ENCODE results near the gene RPL36AL. TPM values are rescaled to one million over a fixed set of nuclear protein-coding genes. Genes with fewer than 3 reads are reported as not detected.
"Not testable (repeated sequence)": the region's sequence is repeated elsewhere in the genome, so short reads cannot be mapped to it uniquely, and the experiment has no call there.

RPL36AL gene
- total RNA-seq, 1 experiment from 2014 or later, result 181 TPM

- no peaks in the 10 kb centered on the region for H3K27me3 ChIP-seq (replicated peaks; ENCODE audit: control insufficient read depth, insufficient read depth, low read length)
- no peaks in the 10 kb centered on the region for H3K9me3 Mint-ChIP-seq (ENCODE audit: unreplicated experiment)
- peak overlapping the region; percentile 84 for H3K4me3 ChIP-seq (ENCODE audit: low read depth, low read length)
- no peaks in the 10 kb centered on the region for H3K9me3 ChIP-seq
- H3K27ac Mint-ChIP-seq (ENCODE audit: unreplicated experiment), result peak overlapping the region; percentile 93
- DNase-seq, result no peak
- intact Hi-C loops (cut with micrococcal nuclease; ENCODE audit: unreplicated experiment), result loop anchor here (1.0 kb wide), 2 partner anchors 14 to 21 kb away; partner anchors contain the start of gene LRR1
- POLR2A ChIA-PET, result interaction anchor here (0.7 to 2.7 kb wide), 9 partner anchors 12 to 246 kb away, joined by 3 to 28 read pairs (median 12); partner anchors contain the start of genes KLHDC2, LRR1 and RPS29
- peaks cover 27% of the 10 kb centered on the region for H3K4me1 ChIP-seq
- CTCF ChIA-PET, result interaction anchor here (0.6 to 2.0 kb wide), 4 partner anchors 15 to 234 kb away, joined by 3 to 12 read pairs (median 6); partner anchors contain the start of genes DNAAF2 and RPS29
- H3K4me3 Mint-ChIP-seq (ENCODE audit: unreplicated experiment), result peak overlapping the region; percentile 91
- H3K36me3 Mint-ChIP-seq (ENCODE audit: insufficient read depth, unreplicated experiment), result peaks cover 74% of the 10 kb centered on the region
- H3K36me3 ChIP-seq (ENCODE audit: control insufficient read depth, insufficient read depth, low read length), result no peaks in the 10 kb centered on the region
- H3K4me1 Mint-ChIP-seq (ENCODE audit: low read depth, unreplicated experiment), result peaks cover 16% of the 10 kb centered on the region
- H3K27me3 Mint-ChIP-seq (ENCODE audit: insufficient read depth, unreplicated experiment), result no peaks in the 10 kb centered on the region
- TSS peak; percentile 75 for BruUV-seq (replicated peaks)
- TF ChIP-seq CTCF (IDR thresholded peaks at IDR 0.05; ENCODE audit: insufficient read depth in 1 of 2, low read depth in 1 of 2, low read length in 1 of 2, severe bottlenecking in 1 of 2, unreplicated experiment in 1 of 2), result no peak
Measured at GRCh38 chr14:49619730-49620129, 696 bp downstream of the RPL36AL start.

- Mint-ChIP-seq H3K36me3 (ENCODE audit: insufficient read depth, unreplicated experiment) (peaks cover 75% of the 10 kb centered on the region), H3K4me1 (ENCODE audit: low read depth, unreplicated experiment) (peaks cover 16% of the 10 kb centered on the region), H3K4me3 (ENCODE audit: unreplicated experiment) (peak overlapping the region; percentile 91), H3K27ac (ENCODE audit: unreplicated experiment) (peak overlapping the region; percentile 93)
- intact Hi-C loops (cut with micrococcal nuclease; ENCODE audit: unreplicated experiment); H3K9me3 ChIP-seq; H3K36me3 ChIP-seq (ENCODE audit: control insufficient read depth, insufficient read depth, low read length); H3K27me3 ChIP-seq (replicated peaks; ENCODE audit: control insufficient read depth, insufficient read depth, low read length); DNase-seq; H3K9me3 Mint-ChIP-seq (ENCODE audit: unreplicated experiment); H3K27me3 Mint-ChIP-seq (ENCODE audit: insufficient read depth, unreplicated experiment); BruUV-seq (replicated peaks): not testable (repeated sequence)
- Histone ChIP-seq H3K4me3 (ENCODE audit: low read depth, low read length) (peak overlapping the region; percentile 84), H3K4me1 (peaks cover 27% of the 10 kb centered on the region)
- POLR2A ChIA-PET, result interaction anchor here (2.7 kb wide), 1 partner anchor 15 kb away, joined by 28 read pairs; no protein-coding TSS in a partner anchor
- CTCF ChIA-PET, result interaction anchor here (2.0 kb wide), 1 partner anchor 15 kb away, joined by 12 read pairs; the partner anchor contains the start of gene DNAAF2
Measured at GRCh38 chr14:49619273-49619672, 1.2 kb downstream of the RPL36AL start.

GRCh38 chr14:49617852-49618519, 2.4 kb downstream of the RPL36AL start:
- H3K27ac Mint-ChIP-seq (ENCODE audit: unreplicated experiment), result peak overlapping the region; percentile 93
- no peak for DNase-seq
- Histone ChIP-seq H3K9me3 (no peaks in the 10 kb centered on the region), H3K36me3 (ENCODE audit: control insufficient read depth, insufficient read depth, low read length) (no peaks in the 10 kb centered on the region), H3K27me3 (replicated peaks; ENCODE audit: control insufficient read depth, insufficient read depth, low read length) (no peaks in the 10 kb centered on the region), H3K4me3 (ENCODE audit: low read depth, low read length) (no peak overlapping the region), H3K4me1 (peaks cover 14% of the 10 kb centered on the region)
- TF ChIP-seq CTCF (IDR thresholded peaks at IDR 0.05; ENCODE audit: insufficient read depth in 1 of 2, low read depth in 1 of 2, low read length in 1 of 2, severe bottlenecking in 1 of 2, unreplicated experiment in 1 of 2), result no peak
- no peaks in the 10 kb centered on the region for H3K27me3 Mint-ChIP-seq (ENCODE audit: insufficient read depth, unreplicated experiment)
- H3K9me3 Mint-ChIP-seq (ENCODE audit: unreplicated experiment), result no peaks in the 10 kb centered on the region
- no TSS peak for BruUV-seq (replicated peaks)
- intact Hi-C loops (cut with micrococcal nuclease; ENCODE audit: unreplicated experiment), result no loop called here
- H3K4me1 Mint-ChIP-seq (ENCODE audit: low read depth, unreplicated experiment), result peaks cover 16% of the 10 kb centered on the region
- ChIA-PET POLR2A (no interaction called here), CTCF (interaction anchor here (1.0 kb wide), 1 partner anchor 156 kb away, joined by 3 read pairs; no protein-coding TSS in a partner anchor)
- peaks cover 74% of the 10 kb centered on the region for H3K36me3 Mint-ChIP-seq (ENCODE audit: insufficient read depth, unreplicated experiment)
- H3K4me3 Mint-ChIP-seq (ENCODE audit: unreplicated experiment), result peak overlapping the region; percentile 36
